Head of caudate nucleus (tissue), 42 donors: ENCODE data around the gene GLRX5.

Source experiments
- DNase-seq, 42 donors: peaks; one replicate each; pipeline versions ENCODE4 v3.0.0 to v3.0.0-alpha.2; 2020 to 2021; ENCODE audit warnings: mixed read lengths in 7 of 42
- intact Hi-C: fragments of 100-400 bp; cut with DNase I; formaldehyde crosslinking; loops from one replicate; pipeline ENCODE4 v1.15.0; 2022

Gene GLRX5

DNA sequence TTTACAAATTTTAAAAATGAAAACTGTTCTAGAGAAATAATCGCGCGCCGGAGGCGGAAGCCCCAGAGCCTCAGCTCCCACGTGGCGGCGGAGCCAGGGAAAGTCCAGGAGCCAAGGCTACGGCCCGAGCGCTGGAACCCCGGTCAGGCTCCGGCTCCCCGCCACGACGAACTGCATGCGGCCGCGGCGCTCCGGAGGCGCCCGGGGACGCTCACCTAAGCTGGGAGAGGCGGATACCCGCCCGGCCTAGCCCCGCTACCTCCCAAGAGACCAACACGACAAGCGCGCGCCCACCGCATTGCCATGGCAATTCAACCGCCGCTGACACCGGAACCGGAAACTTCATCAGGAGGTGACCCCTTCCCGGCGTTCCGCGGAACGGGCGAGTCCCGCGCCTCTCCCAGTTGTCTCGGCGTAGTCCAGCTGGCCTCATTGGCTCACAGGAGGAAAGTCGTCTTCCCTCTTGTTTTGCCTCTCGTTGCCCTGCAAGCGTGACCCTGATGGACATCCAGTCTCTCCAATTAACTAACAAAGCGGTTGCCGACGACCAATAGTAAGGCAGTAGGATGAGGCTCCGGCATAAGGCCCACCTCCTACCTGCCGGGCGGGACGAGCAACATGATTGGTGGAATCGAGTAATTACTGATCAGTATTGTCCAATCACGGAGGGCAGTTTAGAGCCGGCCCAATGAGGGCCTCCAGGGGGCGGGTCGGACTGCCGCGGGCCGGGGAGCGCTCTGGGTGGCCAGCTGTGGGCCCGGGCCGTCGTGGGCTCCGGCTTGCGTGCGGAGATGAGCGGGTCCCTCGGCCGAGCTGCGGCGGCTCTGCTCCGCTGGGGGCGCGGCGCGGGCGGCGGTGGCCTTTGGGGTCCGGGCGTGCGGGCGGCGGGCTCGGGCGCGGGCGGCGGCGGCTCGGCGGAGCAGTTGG, at the start of gene GLRX5:
GLRX5 (plus strand) TSS at position 752 of the 927 bp plus-strand sequence; CDS start at position 792, 40 bp downstream.
- intact Hi-C loops, result no loop called here
- DNase-seq, result peak; percentile 97 to 100 (median 99)

DNA sequence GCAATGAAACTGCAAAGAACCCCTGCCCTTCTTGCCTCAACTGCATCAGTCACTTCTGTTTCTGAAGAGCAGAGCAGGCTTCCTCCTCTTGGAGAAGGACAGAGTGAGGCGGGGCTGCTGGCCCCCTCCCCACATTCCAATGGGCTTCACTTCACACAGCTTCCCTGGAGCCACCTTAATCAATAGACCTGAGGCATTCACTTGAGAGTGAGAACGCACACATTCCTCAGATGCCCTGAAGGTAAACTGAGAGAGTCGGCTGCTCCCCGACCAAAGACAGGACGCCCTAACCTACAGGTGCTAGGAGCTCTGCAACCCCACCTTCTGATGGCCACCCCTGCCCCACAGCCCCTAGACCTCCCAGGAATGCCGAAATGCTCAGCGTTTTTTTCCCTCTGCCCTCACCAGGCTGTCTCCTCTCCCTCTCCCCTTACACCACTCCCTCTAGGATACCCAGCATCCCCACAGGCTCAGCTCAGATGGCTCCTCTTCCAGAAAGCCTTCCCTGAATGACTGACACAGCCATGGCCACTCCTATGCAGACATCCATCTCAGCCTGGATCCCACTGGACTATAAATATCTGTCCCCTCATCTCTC, 49.5 kb upstream of the GLRX5 start:
- intact Hi-C loops, result no loop called here
- no peak for DNase-seq

DNA sequence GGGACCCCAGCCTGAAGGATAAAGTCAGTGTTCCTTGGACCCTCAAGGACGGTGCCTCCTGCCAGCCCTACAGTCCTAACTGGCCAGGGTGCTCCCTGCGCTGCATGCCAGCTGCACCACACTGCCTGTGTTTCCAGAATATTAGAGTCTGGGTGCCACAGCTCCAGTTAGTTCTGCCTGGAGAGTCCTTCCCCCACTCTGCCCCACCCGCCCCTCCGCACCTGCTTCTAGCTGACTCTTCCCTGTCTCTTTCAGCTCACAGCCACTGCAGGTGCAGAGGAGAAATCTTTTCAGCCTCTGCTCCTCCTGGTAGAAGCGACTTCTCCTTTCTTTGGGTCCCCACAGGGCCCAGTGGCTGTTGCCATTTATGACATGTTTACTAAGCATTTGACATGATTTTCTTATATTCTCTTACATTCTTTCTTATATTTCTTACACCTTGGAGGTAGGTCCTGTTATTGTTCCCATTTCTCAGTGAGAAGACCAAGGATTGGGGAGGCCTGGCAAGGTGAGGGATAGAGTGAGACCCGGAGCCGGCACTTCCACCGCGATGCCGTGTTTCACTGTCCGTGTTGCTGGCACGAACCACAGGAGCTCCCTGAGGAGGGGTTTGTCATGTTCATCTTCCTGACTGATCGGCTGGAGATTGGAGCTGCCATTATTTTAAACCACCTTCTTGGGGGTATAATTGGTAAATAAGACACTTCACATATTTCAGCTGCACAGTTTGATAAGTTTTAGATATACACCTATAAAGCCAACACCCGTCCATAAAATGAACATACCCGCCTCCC, 47.8 kb upstream of the GLRX5 start:
- intact Hi-C loops, result no loop called here
- DNase-seq, result no peak

DNA sequence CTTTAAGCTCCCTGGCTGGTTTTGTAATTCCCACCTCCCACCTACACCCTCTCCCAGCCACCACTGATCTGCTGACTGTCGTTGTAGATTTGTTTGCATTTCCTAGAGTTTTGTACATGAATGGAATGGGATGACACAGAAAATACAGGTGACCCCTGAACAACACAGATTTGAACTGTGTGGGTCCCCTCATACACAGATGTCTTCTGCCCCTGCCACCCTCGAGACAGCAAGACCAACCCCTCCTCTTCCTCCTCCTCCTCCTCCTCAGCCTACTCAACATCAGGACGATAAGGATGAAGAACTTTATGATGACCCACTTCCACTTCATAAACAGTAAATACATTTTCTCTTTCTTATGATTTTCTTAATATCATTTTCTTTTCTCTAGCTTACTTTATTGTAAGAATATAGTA, 47.2 kb upstream of the GLRX5 start:
- DNase-seq, result no peak
- intact Hi-C loops, result no loop called here

DNA sequence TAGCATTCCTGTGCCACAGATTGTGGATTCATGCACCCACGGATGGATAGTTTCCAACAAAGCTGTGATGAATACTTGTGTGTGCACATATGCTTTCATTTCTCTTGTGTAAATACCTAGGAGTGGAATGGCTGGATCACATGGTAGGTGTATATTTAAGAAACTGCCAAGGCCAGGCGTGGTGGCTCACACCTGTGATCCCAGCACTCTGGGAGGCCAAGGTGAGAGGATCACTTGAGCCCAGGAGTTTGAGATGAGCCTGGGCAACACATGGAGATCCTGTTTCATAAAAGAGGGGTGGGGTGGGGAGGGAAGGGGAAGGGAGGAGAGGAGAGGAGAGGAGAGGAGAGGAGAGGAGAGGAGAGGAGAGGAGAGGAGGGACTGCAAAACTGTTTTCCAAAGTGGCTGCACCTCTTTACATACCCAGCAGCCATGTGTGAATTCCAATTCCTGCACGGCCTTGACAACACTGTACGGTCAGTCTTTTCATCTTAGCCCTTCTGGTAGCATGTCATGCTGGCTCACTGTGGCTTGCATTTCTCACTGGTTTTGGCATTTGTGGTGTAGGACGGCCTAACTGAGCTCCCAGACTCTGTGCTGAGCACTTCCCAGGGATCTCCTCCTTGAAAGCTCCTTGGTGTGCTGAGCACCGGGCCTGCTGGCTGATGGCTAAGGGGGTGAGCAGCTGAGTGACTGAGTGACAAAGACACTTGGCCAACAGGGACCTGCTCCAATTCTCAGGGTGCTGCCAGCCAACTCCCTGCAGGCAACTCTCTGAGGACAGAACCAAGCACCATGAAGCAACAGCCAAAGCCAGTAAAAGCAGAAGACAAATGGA, 46.3 kb upstream of the GLRX5 start:
- intact Hi-C loops, result no loop called here
- peak in 29 of 42 donors; percentile 31 to 80 (median 56) for DNase-seq

DNA sequence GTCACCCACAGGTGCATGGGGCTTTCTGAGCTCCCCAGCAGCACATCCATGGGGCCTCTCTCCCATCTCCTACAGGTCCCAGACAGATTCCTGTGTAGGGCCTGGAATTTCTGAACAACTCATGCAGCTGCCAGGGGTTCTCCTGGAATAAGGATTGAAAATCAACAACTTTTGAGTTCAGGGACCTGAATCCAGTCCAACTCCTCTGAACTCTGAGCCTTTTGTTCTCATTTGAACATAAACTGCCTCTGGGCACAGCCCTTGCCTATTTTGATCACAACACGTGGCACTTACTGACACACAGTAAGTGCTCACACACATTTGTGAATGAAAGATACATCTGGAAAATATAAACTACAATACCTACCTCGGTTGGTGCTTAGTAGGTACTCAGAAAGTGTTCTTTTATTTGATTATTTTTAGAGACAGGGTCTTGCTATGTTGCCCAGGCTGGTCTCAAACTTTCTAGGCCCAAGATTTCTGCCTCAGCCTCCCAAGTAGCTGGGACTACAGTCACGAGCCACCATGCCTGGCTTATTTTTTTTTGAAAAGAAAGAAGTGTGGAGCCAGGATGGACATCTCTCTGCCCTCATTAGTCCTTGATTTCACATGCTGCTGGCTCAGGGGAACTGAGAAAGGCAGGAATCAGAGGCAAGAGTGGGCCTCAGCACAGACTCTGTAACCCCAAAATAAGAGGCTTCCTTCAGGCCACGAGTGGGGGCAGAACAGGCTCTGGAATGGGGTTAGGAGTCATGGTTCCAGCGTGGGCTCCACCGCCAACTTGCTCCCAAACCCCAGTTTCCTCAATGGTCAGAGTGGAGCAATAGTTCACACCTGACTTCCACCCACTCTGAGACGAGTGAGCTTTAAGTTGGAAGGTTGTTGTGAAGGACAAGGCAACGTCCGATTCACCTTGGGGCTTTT, 45.4 kb upstream of the GLRX5 start:
- intact Hi-C loops, result no loop called here
- DNase-seq, result peak in 1 of 42 donors; percentile 27

DNA sequence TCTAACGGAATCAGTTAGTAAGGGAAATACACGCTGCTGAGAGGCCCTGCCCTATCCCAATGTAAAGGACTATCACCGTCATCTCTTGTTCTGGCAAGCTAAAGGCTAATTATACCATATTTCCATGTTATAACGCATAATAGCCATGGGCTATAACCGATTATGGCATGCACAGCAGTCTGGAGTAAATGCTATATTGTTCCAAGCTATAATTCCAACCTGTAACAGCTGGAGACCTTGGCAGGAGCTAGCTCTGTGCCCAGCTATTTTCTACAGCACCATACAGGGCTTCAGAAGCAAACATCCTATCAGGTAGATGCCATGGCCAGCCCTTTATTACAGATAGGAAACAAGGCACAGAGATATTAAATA, 44.7 kb upstream of the GLRX5 start:
- no peak for DNase-seq
- intact Hi-C loops, result no loop called here

DNA sequence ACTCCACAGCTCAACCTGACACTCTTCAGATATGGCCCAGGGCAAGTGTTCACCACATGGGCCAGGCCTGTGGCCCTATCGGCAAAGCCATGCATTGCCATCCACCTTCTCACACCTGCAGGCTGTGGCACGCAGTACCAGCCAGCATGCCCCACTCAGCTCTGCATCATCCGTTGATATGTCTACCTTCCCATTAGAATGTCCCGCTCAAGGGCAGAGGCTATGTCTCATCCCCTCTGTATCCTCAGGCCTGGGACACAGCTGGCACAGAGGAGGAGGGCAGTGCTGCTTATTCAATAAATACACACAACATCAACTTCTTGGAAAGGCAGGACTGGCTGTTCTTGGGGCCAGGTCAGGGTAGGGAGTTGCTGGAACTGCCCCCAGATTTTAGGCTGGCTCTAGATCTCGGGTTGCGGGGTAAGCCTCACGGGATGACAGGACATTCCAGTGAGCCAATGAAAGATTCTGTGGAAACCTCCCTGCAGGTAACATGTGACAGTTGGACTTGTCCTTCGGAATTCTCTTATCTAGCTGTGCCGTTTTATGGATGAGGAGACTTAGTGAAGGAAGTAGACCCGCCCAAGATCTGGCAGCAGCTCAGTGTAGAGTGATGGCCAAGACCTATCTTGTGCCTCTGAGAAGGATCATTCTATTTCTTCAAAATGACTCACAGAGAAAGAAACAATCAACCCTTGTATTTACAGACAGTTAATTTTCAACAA, 44.0 kb upstream of the GLRX5 start:
- intact Hi-C loops, result no loop called here
- no peak for DNase-seq

DNA sequence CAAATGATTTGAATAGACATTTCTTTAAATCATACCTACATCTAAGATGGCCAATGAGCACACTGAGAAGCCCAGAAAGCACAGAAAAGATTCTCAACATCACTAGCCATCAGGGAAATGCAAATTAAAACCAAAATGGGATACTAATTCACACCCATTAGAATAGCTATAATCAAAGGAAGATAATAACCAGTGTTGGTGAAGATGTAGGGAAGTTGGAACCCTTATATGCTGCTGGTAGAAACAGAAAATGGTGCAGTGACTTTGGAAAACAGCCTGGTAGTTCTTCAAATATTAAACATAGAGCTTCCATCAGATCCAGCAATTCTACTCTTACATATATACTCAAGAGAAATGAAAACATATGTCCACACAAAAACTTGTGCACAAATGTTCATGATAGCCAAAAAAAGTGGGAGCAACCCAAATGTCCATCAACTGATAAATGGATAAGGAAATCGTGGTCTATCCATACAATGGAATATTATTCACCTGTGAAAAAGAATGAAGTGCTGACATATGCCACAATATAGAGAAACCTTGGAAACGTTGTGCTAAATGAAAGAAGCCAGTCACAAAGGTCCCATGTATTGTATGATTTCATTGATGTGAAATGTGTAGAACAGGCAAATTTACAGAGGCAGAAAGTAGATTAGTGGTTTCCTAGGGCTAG, 42.8 kb upstream of the GLRX5 start:
- DNase-seq, result no peak
- intact Hi-C loops, result no loop called here

DNA sequence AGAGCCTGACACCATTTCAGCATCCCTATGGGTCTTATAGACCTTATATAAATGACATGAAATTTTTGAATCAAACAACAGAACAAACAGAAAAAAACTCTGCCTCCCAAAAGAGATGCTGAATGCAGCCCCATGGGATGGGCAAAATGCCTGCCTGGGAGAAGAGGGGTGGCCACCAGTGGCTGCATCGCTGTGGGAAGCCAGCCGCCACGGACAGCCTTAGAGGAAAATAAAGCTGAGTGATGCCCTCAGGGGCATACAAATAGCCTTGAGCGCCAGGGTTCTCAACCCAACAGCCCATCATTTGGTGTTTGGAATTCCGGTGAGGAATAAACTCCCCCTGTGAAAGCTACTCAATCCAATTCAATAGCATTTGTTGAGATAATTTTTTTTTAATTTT, 41.3 kb upstream of the GLRX5 start:
- intact Hi-C loops, result no loop called here
- DNase-seq, result peak in 3 of 42 donors; percentile 27 to 75 (median 42)

DNA sequence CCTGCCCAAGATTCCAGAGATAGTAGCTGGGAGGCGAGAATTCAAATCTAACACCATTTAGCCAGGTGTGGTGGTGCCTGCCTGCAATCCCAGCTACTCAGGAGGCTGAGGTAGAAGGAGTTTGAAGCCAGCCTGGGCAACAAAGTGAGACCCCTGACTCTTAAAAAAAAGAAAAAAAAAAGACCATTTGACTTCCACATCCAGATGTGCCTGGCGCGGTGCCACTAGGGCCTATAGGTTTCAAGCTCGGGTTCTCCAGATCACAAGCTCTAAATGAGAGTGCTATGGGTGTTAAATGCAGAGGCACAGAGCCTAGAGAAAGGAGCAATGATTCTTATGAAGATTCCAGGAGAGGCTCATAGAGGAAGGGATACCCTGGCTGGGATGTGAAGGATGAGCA, 40.9 kb upstream of the GLRX5 start:
- no peak for DNase-seq
- intact Hi-C loops, result no loop called here

DNA sequence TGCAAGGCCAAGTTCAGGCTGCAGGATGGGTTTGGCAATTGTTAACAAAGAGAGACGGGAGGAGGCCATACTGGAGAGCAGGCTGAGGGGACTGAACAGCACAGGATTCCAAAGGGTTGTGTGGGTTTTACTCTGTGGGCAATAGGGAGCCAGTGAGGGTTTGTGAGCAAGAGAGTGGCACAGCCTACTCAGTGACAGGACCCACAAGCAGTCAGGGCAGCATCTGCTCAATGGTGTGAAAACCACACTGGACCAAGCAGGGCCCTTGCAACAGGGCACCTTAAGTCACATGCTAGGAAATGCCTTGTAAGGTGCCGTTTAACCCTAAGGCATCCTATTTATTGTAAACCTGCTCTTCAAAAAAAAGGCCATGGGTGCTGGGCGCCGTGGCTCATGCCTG, 40.4 kb upstream of the GLRX5 start:
- intact Hi-C loops, result no loop called here
- DNase-seq, result no peak

DNA sequence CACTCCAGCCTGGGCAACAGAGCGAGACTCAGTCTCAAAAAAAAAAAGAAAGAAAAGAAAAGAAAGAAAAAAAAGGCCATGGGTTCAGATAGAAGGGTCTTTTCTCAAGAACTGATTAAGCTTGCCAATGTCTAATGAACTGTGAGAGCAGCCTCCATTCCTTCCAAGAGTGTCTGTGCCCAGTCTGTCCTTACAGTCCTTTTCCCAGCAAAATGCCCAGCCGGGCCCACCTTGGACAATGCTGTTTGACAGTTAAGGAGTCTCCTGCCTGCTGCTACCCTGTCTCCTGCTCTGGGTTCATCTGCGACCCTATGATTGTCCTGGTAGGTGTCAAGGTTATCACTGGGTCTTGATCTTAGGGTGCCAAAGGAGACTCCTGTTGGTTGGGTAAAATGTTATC, 39.8 kb upstream of the GLRX5 start:
- peak in 1 of 42 donors; percentile 52 for DNase-seq
- intact Hi-C loops, result no loop called here

DNA sequence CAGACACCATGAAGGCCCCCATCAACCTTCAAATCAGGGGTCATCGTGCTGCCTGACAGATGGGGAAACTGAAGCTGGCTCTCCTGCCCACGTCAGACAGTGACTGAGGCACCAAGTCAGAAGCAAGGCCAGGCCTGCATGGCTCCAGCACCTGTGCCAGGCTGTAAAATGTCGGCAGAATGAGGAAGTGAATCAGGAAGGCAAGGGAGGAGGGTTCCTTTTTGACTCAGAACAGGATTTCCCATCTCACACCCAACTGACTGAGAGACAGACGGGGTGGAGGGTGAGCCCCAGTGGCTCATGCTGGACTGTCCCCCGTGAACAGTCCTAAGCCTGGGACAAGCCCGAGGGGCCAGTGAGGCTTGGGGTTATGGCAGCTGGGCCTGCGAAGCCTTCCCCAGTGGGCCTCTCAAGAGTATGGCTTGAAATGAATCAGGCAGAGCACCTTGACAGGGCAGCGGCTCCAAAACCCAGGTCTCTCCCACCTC, 39.3 kb upstream of the GLRX5 start:
- DNase-seq, result no peak
- intact Hi-C loops, result no loop called here

DNA sequence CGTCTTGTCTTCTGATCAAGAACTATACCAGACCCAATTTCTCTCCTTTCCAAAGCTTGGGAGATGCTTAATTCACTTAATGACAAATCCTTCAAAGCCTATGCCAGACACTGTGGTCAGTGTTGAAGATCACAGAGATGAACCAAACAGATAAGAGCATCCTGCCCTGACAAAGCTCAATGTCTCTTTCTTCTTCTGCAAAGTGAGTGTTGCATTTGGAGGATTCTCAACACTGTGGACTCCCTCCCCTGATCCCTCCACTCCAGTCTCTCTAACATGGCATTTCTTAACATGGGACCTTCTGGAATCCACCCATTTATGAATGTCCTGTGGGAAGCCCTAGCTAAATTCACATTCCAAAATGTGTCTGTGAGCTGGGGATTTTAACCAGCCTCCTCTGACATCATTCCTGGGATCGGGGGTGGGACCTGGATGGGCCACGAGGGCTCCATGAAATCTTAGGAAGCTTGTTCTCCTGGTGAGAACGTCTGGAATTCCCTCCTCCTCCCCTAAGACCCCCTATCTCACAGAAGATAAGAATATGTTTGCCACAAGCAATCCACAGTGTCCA, 38.7 kb upstream of the GLRX5 start:
- DNase-seq, result no peak
- intact Hi-C loops, result no loop called here

DNA sequence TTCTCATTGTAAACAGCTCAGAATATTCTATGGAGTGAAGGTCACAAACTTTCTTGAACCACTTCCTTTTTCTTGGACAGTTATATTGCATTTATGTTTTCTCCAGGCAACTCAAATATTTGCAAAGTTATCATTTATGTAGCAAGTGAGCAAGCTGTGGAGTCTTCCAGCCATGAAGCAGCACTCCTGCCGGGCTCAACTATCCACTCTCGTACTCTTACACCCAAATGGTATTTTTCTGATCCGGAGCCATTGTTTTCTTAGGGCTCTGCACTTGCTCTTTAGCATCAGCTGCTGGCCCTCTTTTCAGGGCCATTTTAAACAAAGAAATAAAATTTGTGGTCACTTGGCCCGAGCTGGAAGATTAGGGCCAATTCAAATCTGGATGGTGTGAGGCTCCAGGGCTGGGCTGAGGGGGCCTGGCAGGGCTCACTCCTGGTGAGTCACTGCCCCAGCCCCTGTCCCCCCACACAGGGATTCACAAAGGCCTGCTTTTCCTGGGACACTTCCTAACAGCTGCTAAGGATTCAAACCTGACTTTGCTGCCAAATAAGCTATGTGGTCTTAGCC, 38.1 kb upstream of the GLRX5 start:
- DNase-seq, result peak in 9 of 42 donors; percentile 31 to 87 (median 63)
- intact Hi-C loops, result no loop called here
